Measurements from ENCODE around the gene S100PBP.

S100PBP gene

DNA sequence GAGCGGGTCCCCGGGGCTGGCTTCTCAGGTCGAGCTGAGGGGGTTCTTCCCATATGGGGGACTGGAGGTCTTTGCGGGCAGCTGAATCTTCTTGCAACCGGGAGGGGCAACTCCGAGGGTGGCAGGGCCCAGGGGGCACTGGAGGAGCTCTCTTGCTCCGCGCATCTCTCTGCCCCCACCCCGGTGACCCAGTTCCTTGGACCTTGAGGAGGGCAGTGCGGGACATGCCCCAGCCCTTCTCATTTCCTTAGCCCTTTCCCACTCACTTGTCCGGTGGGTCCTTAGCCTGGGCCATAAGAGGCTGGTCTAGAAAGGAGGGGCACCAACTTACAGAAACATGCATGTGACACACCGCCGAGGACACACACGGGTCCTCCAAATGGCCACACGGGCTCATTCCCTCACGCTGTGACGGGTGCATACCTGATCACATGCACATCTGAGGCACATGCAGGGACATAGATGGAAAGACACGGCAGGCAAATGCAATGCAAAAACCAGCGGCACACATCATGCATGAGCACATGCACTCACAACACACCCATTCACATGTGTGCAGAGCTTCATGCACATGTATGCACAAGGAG lies 69.5 kb downstream of the S100PBP start:
- no peak for DNase-seq (ENCODE audit: low read depth, low spot score)
- in situ Hi-C loops (cut with HindIII; ENCODE audit: low sequenced_read_pairs): no loop called here
- H3K4me3 ChIP-seq (ENCODE audit: low read depth, low read length): no peak overlapping the region
- TF ChIP-seq, protein P1, sequence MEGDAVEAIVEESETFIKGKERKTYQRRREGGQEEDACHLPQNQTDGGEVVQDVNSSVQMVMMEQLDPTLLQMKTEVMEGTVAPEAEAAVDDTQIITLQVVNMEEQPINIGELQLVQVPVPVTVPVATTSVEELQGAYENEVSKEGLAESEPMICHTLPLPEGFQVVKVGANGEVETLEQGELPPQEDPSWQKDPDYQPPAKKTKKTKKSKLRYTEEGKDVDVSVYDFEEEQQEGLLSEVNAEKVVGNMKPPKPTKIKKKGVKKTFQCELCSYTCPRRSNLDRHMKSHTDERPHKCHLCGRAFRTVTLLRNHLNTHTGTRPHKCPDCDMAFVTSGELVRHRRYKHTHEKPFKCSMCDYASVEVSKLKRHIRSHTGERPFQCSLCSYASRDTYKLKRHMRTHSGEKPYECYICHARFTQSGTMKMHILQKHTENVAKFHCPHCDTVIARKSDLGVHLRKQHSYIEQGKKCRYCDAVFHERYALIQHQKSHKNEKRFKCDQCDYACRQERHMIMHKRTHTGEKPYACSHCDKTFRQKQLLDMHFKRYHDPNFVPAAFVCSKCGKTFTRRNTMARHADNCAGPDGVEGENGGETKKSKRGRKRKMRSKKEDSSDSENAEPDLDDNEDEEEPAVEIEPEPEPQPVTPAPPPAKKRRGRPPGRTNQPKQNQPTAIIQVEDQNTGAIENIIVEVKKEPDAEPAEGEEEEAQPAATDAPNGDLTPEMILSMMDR (IDR thresholded peaks at IDR 0.05; ENCODE audit: low read depth, low read length): no peak

DNA sequence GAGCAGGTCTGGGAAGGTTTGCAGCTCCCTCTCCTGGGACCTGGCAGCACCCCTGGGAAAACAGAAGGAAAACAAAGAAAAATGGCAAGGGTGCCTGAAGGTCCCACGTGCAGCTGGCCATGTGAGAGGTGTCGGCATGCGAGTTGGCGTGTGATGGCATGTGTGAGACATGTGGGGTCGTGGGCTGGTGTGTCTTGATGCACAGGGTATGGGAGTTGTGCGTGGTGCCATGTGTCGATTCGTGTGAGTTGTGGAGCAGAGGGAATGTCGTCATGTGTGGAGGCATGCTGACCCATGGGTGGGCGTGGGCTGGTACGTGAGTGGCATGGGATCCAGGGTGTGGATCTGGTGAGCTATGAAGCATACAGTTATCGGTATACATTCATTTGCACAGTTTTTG lies 70.2 kb downstream of the S100PBP start:
- in situ Hi-C loops (cut with HindIII; ENCODE audit: low sequenced_read_pairs): no loop called here
- DNase-seq (ENCODE audit: low read depth, low spot score): no peak
- H3K4me3 ChIP-seq (ENCODE audit: low read depth, low read length): no peak overlapping the region
- TF ChIP-seq, protein P1 (IDR thresholded peaks at IDR 0.05; ENCODE audit: low read depth, low read length): no peak

DNA sequence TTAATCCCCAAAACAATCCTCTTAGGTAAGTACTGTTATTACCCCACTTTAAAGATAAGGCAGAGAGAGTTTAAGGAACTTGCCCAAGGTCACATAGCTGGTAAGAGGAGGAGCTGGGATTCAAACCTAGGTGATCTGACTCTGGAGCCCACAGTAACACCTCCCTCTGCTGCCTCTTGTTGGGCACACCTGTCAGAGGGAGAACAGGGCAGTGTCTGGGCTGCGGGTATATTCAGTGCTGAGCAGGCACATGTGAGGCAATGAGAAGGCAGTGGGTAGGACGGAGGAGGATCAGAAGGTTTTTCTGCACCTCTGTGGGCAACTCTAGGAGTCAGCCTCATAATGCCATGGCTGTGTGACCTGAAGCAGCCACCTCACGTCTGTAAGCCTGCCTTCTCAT lies 70.7 kb downstream of the S100PBP start:
- no peak overlapping the region for H3K4me3 ChIP-seq (ENCODE audit: low read depth, low read length)
- DNase-seq (ENCODE audit: low read depth, low spot score): no peak
- TF ChIP-seq, protein P1 (IDR thresholded peaks at IDR 0.05; ENCODE audit: low read depth, low read length): no peak
- in situ Hi-C loops (cut with HindIII; ENCODE audit: low sequenced_read_pairs): no loop called here

DNA sequence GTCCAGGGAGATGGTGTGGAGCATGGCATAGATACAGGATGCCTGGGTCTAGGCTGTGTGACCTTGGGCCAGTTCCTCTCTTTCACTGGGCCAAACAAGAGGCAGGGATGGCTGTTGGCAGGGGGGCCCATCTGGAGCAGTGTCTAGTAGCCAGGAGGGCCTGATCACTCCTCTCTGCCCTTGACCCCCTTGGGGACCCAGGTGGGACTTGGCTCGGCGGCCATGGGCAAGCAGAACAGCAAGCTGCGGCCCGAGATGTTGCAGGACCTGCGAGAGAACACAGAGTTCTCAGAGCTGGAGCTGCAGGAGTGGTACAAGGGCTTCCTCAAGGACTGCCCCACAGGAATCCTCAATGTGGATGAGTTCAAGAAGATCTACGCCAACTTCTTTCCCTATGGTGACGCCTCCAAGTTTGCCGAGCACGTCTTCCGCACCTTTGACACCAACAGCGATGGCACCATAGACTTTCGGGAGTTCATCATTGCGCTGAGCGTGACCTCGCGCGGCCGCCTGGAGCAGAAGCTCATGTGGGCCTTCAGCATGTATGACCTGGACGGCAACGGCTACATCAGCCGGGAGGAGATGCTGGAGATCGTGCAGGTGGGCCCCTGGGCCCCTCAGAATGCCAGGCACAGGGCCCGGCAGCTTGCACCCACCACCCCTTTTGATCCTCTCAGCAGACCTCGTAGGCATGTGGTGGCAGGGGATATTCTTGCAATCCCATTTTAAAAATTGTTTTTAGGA lies 71.4 kb downstream of the S100PBP start:
- TF ChIP-seq, protein P1 (IDR thresholded peaks at IDR 0.05; ENCODE audit: low read depth, low read length): no peak
- no peak overlapping the region for H3K4me3 ChIP-seq (ENCODE audit: low read depth, low read length)
- DNase-seq (ENCODE audit: low read depth, low spot score): no peak
- in situ Hi-C loops (cut with HindIII; ENCODE audit: low sequenced_read_pairs): no loop called here

DNA sequence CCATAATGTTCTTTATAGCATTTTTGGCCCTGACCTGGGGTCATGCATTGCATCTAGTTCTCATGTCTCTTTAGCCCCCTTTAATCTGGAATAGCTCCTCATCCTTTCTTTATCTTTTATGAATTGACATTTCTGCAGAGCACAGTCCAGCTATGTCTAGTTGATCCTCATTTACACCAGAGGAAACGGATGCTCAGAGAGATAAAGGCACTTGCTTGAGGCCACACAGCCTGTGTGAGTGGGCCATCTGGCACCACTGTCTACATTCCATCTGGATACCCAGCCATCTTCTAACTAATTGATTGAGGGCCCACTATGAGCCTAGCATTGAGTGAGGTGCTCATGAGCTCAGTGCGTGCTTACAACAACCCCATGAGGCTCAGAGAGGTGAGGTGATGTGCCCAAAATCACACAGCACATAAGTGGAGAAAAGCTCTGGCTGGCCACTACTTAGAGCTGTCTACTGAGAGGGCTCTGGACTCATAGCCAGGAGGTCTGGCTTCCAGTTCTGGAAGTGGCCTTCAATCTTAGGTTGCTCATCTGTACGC lies 72.4 kb downstream of the S100PBP start:
- in situ Hi-C loops (cut with HindIII; ENCODE audit: low sequenced_read_pairs): no loop called here
- TF ChIP-seq, protein P1 (IDR thresholded peaks at IDR 0.05; ENCODE audit: low read depth, low read length): no peak
- no peak for DNase-seq (ENCODE audit: low read depth, low spot score)

DNA sequence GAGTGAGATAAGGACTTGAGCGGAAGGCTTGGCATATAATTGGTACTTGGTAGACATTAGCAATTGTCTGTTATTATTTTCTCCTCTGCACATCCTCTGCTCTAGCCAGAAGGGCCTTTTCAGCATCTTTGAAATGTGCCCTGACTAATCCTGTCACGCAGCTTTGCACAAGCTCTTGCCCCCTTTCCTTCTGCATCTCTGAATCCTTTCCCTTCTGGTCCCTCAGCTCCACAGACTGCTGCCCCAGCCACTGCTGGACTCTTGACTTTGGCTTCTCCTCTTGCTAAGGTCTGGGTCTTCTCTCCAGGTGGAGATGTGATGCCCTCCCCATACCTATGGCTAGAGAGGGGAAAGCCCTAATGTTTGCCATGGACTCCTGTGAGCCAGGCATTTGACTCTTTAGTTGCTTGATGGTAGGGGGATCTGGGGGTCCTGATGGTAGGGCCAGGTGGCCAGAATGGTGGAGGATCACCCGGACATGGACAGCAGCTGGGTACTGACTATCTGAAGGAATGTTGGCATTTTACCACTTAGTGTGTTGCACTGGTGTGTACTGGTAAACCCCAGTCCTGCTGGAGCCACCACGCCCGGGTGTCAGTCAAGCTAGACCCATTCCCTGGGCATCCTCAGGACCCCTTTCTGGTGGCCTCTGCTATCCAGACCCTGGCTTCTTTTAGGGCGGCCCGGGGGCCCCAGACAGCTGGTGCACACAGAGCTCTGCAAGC lies 73.2 kb downstream of the S100PBP start:
- in situ Hi-C loops (cut with HindIII; ENCODE audit: low sequenced_read_pairs): no loop called here
- TF ChIP-seq, protein P1 (IDR thresholded peaks at IDR 0.05; ENCODE audit: low read depth, low read length): no peak
- H3K4me3 ChIP-seq (ENCODE audit: low read depth, low read length): no peak overlapping the region
- no peak for DNase-seq (ENCODE audit: low read depth, low spot score)

More for the DNA sequence above, 72.4 kb downstream of the S100PBP start:
- no peak overlapping the region for H3K4me3 ChIP-seq (ENCODE audit: low read depth, low read length)

Measured in astrocyte of the spinal cord (primary cell).